ENCODE data around the gene MBD3L3.

The MBD3L3 gene

DNA sequence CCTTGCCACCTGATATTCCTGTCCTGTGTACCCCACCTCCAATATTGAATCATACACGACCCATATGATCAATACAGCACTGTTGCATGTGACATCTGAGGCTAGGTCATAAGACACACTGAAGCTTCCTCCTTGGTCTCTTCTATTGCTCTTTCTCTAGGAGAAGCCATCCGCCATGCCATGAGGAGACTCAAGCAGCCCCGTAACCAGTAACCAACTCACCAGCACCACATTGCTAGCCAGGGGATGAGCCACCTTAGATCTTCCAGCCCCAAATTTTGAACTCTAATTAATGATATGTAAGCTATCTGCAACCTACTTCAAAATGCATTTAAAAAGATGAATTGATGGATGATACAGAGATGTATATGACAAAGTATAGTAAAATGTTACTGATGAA, 39.6 kb upstream of the MBD3L3 start:
- peak overlapping the region; percentile 75 for H3K4me3 ChIP-seq (ENCODE audit: low read length)
- TF ChIP-seq, protein P1, sequence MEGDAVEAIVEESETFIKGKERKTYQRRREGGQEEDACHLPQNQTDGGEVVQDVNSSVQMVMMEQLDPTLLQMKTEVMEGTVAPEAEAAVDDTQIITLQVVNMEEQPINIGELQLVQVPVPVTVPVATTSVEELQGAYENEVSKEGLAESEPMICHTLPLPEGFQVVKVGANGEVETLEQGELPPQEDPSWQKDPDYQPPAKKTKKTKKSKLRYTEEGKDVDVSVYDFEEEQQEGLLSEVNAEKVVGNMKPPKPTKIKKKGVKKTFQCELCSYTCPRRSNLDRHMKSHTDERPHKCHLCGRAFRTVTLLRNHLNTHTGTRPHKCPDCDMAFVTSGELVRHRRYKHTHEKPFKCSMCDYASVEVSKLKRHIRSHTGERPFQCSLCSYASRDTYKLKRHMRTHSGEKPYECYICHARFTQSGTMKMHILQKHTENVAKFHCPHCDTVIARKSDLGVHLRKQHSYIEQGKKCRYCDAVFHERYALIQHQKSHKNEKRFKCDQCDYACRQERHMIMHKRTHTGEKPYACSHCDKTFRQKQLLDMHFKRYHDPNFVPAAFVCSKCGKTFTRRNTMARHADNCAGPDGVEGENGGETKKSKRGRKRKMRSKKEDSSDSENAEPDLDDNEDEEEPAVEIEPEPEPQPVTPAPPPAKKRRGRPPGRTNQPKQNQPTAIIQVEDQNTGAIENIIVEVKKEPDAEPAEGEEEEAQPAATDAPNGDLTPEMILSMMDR (IDR thresholded peaks at IDR 0.05; ENCODE audit: insufficient read depth, low read depth, low read length, missing control alignments): no peak
- no peak for DNase-seq (ENCODE audit: low read depth)

DNA sequence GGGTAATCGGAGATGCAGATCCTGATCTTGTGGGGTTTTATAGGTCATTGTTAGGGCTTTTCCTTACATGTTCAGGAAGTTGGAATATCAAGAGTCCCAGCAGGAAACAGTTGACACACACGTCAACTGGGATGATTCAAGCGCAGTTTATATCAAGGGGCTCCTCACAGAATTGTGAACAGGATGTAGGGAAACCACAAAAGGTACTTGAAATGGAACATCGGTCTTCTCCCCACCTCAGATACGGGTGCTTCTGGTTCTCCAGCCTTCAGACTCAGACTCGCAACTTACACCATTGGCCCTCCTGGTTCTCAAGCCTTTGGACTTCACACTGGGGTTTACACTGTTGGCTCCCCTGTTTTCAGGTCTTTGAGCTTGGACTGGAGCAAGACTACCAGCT, 30.5 kb upstream of the MBD3L3 start:
- no peak overlapping the region for H3K4me3 ChIP-seq (ENCODE audit: low read length)
- DNase-seq (ENCODE audit: low read depth): no peak
- TF ChIP-seq, protein P1 (IDR thresholded peaks at IDR 0.05; ENCODE audit: insufficient read depth, low read depth, low read length, missing control alignments): no peak

DNA sequence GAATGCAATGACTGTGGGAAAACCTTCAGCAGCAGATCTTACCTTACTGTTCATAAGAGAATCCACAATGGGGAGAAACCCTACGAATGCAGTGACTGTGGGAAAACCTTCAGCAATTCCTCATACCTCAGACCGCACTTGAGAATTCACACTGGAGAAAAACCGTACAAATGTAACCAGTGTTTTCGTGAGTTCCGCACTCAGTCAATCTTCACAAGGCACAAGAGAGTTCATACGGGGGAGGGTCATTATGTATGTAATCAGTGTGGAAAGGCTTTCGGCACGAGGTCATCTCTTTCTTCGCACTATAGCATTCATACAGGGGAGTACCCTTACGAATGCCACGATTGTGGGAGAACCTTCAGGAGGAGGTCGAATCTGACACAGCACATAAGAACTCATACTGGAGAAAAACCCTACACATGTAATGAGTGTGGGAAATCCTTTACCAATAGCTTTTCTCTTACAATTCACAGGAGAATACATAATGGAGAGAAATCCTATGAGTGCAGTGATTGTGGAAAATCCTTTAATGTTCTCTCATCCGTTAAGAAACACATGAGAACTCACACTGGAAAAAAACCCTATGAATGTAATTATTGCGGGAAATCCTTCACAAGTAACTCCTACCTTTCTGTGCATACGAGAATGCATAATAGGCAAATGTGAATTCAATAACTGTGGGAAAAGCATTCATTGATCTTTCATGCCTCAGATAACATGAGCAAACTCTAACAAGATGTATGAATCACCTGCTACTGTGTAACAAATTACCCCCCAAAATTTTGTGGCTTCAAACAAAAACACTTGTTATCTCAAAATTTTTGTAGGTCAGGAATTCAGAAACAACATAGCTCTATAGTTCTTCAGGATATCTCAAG, 24.8 kb upstream of the MBD3L3 start:
- TF ChIP-seq, protein P1 (IDR thresholded peaks at IDR 0.05; ENCODE audit: insufficient read depth, low read depth, low read length, missing control alignments): no peak
- DNase-seq (ENCODE audit: low read depth): peak; percentile 17
- no peak overlapping the region for H3K4me3 ChIP-seq (ENCODE audit: low read length)

DNA sequence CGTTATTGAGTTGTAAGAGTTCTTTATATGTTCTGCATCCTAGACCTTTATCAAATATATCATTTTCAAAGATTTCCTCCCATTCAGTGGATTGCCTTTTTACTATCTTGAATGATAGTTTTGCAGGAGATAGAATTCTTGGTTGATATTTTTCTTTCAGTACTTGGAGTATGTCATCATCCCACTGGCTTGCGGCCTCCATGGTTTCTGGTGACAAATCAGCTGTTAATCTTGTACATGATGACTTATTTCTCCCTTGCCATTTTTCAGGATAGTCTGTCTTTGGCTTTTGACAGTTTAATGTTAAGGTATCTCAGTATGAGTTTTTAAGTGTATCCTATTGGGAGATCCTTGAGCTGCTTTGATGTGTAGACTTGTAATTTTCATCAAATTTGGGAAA, 19.5 kb upstream of the MBD3L3 start:
- TF ChIP-seq, protein P1 (IDR thresholded peaks at IDR 0.05; ENCODE audit: insufficient read depth, low read depth, low read length, missing control alignments): no peak
- no peak overlapping the region for H3K4me3 ChIP-seq (ENCODE audit: low read length)
- DNase-seq (ENCODE audit: low read depth): no peak

DNA sequence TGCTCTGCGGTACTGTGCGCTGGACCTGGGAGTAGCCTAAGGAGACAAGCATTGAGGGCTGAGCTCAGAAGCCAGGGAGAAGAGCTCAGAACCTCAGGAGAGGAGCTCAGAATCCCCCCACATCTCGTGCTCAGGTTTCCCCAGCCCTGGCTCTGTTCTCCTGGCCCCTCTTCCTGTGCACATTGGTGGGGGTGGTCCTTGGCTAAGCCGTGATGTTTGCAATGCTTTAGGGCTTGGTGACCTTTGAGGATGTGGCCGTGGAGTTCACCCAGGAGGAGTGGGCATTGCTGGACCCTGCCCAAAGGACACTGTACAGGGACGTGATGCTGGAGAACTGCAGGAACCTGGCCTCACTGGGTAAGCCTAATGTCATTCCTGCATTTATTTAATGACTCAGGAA, 17.7 kb upstream of the MBD3L3 start:
- DNase-seq (ENCODE audit: low read depth): no peak
- no peak overlapping the region for H3K4me3 ChIP-seq (ENCODE audit: low read length)
- TF ChIP-seq, protein P1 (IDR thresholded peaks at IDR 0.05; ENCODE audit: insufficient read depth, low read depth, low read length, missing control alignments): no peak

DNA sequence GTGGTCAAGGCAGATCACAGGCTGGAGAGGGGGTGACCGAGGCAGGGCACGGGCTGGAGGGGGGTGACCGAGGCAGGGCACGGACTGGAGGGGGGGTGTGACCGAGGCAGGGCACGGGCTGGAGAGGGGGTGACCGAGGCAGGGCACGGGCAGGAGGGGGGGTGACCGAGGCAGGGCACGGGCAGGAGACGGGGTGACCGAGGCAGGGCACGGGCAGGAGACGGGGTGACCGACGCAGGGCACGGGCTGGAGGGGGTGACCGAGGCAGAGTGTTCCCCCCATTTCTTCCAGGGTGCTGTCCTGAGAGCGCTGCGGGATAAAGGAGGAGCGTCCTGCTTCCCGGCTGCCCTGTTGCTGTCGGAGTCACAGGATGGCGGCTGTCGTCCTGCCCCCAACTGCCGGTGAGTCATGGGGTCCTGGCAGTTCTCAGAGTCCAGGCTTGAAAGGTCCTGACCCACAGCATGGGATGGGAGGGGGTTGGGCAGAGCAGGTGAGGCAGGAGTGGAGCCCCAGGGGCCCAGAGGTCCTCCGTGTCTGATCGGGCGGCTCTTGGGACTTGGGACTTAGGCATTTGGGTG, 16.3 kb upstream of the MBD3L3 start:
- H3K4me3 ChIP-seq (ENCODE audit: low read length): no peak overlapping the region
- no peak for DNase-seq (ENCODE audit: low read depth)
- TF ChIP-seq, protein P1 (IDR thresholded peaks at IDR 0.05; ENCODE audit: insufficient read depth, low read depth, low read length, missing control alignments): no peak
